Glutamatergic neuron (in vitro differentiated cells): ENCODE data around the gene NOX4. TPM values are rescaled to one million over a fixed set of nuclear protein-coding genes. Genes with fewer than 3 reads are reported as not detected.
A peak's percentile ranks its signal among the peaks of the same experiment; 100 is the strongest.
"Not testable (repeated sequence)": the region's sequence is repeated elsewhere in the genome, so short reads cannot be mapped to it uniquely, and the experiment has no call there.

Experiments used
- DNase-seq: peaks from one replicate; pipeline ENCODE4 v3.0.0; 2022
- H3K27ac Mint-ChIP-seq: one replicate; pipeline ENCODE4 v1.8.0; 2020; ENCODE audit warnings: mild to moderate bottlenecking, mixed read lengths, inconsistent platforms; ENCODE audit not compliant: unreplicated experiment
- H3K27me3 Mint-ChIP-seq: one replicate; pipeline ENCODE4 v1.8.0; 2020; ENCODE audit warnings: mild to moderate bottlenecking, moderate library complexity, mixed read lengths, inconsistent platforms; ENCODE audit not compliant: unreplicated experiment
- H3K36me3 Mint-ChIP-seq: one replicate; pipeline ENCODE4 v1.8.0; 2020; ENCODE audit warnings: mild to moderate bottlenecking, mixed read lengths, inconsistent platforms; ENCODE audit not compliant: unreplicated experiment
- H3K4me1 Mint-ChIP-seq: one replicate; pipeline ENCODE4 v1.8.0; 2020; ENCODE audit warnings: mild to moderate bottlenecking, low read depth, mixed read lengths, inconsistent platforms; ENCODE audit not compliant: unreplicated experiment
- H3K4me3 Mint-ChIP-seq: one replicate; pipeline ENCODE4 v1.8.0; 2020; ENCODE audit warnings: mild to moderate bottlenecking, mixed read lengths, inconsistent platforms; ENCODE audit not compliant: unreplicated experiment
- H3K9me3 Mint-ChIP-seq: one replicate; pipeline ENCODE4 v1.8.0; 2020; ENCODE audit warnings: mild to moderate bottlenecking, moderate library complexity, mixed read lengths, inconsistent platforms; ENCODE audit not compliant: unreplicated experiment
- CTCF ChIP-seq: fragments of 200-600 bp; sonication (generic); IDR thresholded peaks from one replicate; pipeline ENCODE4 v1.5.0; 2021; ENCODE audit not compliant: partially characterized antibody, unreplicated experiment
- total RNA-seq: library from RNA; stranded (reverse); fragmentation: NEBNext Ultra II Directional; extraction: Animal tissue kit (Norgen Biotek cat#: 25700); gene quantifications from one replicate; pipeline ENCODE4 v1.2.1, GENCODE V29; 2021; ENCODE audit not compliant: unreplicated experiment

Gene NOX4
- total RNA-seq, 1 donor from 2014 or later, result 1.9 TPM

- no peaks in the 10 kb centered on the region for H3K9me3 Mint-ChIP-seq
- H3K27ac Mint-ChIP-seq, result no peak overlapping the region
- no peaks in the 10 kb centered on the region for H3K27me3 Mint-ChIP-seq
- no peaks in the 10 kb centered on the region for H3K4me1 Mint-ChIP-seq
- H3K36me3 Mint-ChIP-seq, result no peaks in the 10 kb centered on the region
- H3K4me3 Mint-ChIP-seq, result no peak overlapping the region
- DNase-seq, result no peak
- TF ChIP-seq CTCF, result no peak
Observed at GRCh38 chr11:89421718-89422117, 69.5 kb downstream of the NOX4 start.

- H3K36me3 Mint-ChIP-seq, result no peaks in the 10 kb centered on the region
- TF ChIP-seq CTCF, result no peak
- no peak overlapping the region for H3K27ac Mint-ChIP-seq
- H3K4me1 Mint-ChIP-seq, result no peaks in the 10 kb centered on the region
- H3K4me3 Mint-ChIP-seq, result no peak overlapping the region
- H3K9me3 Mint-ChIP-seq, result no peaks in the 10 kb centered on the region
- no peak for DNase-seq
- no peaks in the 10 kb centered on the region for H3K27me3 Mint-ChIP-seq
Observed at GRCh38 chr11:89420981-89421380, 70.2 kb downstream of the NOX4 start.

GRCh38 chr11:89416961-89417360 is 74.2 kb downstream of the NOX4 start:
- TF ChIP-seq CTCF, result no peak
- Mint-ChIP-seq H3K4me1 (no peaks in the 10 kb centered on the region), H3K27ac (no peak overlapping the region), H3K4me3 (no peak overlapping the region), H3K9me3 (no peaks in the 10 kb centered on the region), H3K27me3 (no peaks in the 10 kb centered on the region), H3K36me3 (no peaks in the 10 kb centered on the region)
- DNase-seq, result no peak

GRCh38 chr11:89411112-89411511 is 80.1 kb downstream of the NOX4 start:
- not testable (repeated sequence) for H3K4me1 Mint-ChIP-seq, H3K27ac Mint-ChIP-seq, H3K9me3 Mint-ChIP-seq, H3K4me3 Mint-ChIP-seq, H3K27me3 Mint-ChIP-seq, H3K36me3 Mint-ChIP-seq, DNase-seq

GRCh38 chr11:89410666-89411065 is 80.5 kb downstream of the NOX4 start:
- not testable (repeated sequence) for H3K36me3 Mint-ChIP-seq, H3K27me3 Mint-ChIP-seq, DNase-seq, H3K4me3 Mint-ChIP-seq, H3K9me3 Mint-ChIP-seq, H3K4me1 Mint-ChIP-seq, H3K27ac Mint-ChIP-seq

GRCh38 chr11:89408441-89408840 is 82.7 kb downstream of the NOX4 start:
- H3K27me3 Mint-ChIP-seq, H3K4me1 Mint-ChIP-seq, H3K9me3 Mint-ChIP-seq, H3K4me3 Mint-ChIP-seq, H3K36me3 Mint-ChIP-seq, DNase-seq, H3K27ac Mint-ChIP-seq: not testable (repeated sequence)

- DNase-seq, result no peak
- TF ChIP-seq CTCF, result peak; percentile 66
- no peaks in the 10 kb centered on the region for H3K27me3 Mint-ChIP-seq
- H3K4me1 Mint-ChIP-seq, result no peaks in the 10 kb centered on the region
- H3K9me3 Mint-ChIP-seq, result no peaks in the 10 kb centered on the region
- H3K4me3 Mint-ChIP-seq, result no peak overlapping the region
- H3K27ac Mint-ChIP-seq, result no peak overlapping the region
- no peaks in the 10 kb centered on the region for H3K36me3 Mint-ChIP-seq
Observed at GRCh38 chr11:89405629-89406028, 85.5 kb downstream of the NOX4 start.

- not testable (repeated sequence) for H3K4me3 Mint-ChIP-seq, H3K27me3 Mint-ChIP-seq, H3K4me1 Mint-ChIP-seq, H3K27ac Mint-ChIP-seq, DNase-seq, H3K36me3 Mint-ChIP-seq, H3K9me3 Mint-ChIP-seq
Observed at GRCh38 chr11:89391654-89392053, 99.5 kb downstream of the NOX4 start.

GRCh38 chr11:89387501-89387900 is 103.7 kb downstream of the NOX4 start:
- not testable (repeated sequence) for H3K9me3 Mint-ChIP-seq, H3K4me1 Mint-ChIP-seq, H3K27me3 Mint-ChIP-seq, H3K27ac Mint-ChIP-seq, H3K36me3 Mint-ChIP-seq, DNase-seq, H3K4me3 Mint-ChIP-seq
